SK-N-MC (cell line): ENCODE measurements around the gene LTO1.

Experiments used
- EZH2 ChIP-seq: fragments of 200-600 bp; sonication (generic); IDR thresholded peaks from one replicate; pipeline ENCODE4 v1.6.1; 2017; ENCODE audit warnings: antibody characterized with exemption
- POLR2AphosphoS5 ChIP-seq: IDR thresholded peaks from 2 replicates; pipeline ENCODE4 v1.6.1; 2012; ENCODE audit warnings: mild to moderate bottlenecking, low read depth, low read length, borderline replicate concordance

DNA sequence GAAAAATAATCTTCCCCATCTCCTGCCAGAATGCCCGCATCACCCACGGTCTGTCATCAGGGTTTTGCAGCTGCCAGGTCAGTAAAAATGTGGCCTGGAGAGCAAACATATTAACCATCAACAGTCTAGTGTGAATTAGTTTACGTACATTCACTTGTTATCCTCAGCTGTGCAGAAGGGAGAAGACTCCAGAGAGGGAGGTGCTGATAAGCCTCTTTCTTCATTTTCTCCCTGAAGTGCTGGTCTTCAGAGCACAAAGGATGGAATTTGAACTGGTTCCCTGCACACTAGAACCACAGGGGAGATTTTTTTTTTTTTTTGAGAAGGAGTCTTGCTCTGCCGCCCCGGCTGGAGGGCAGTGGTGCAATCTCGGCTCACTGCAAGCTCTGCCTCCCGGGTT is 20.4 kb upstream of the LTO1 start:
- TF ChIP-seq POLR2AphosphoS5 (no peak), EZH2 (no peak)
